Measurements from ENCODE around the gene TIMELESS.
A peak's percentile ranks its signal among the peaks of the same experiment; 100 is the strongest.
"Not testable (repeated sequence)": the region's sequence is repeated elsewhere in the genome, so short reads cannot be mapped to it uniquely, and the experiment has no call there.

The TIMELESS gene, protein sequence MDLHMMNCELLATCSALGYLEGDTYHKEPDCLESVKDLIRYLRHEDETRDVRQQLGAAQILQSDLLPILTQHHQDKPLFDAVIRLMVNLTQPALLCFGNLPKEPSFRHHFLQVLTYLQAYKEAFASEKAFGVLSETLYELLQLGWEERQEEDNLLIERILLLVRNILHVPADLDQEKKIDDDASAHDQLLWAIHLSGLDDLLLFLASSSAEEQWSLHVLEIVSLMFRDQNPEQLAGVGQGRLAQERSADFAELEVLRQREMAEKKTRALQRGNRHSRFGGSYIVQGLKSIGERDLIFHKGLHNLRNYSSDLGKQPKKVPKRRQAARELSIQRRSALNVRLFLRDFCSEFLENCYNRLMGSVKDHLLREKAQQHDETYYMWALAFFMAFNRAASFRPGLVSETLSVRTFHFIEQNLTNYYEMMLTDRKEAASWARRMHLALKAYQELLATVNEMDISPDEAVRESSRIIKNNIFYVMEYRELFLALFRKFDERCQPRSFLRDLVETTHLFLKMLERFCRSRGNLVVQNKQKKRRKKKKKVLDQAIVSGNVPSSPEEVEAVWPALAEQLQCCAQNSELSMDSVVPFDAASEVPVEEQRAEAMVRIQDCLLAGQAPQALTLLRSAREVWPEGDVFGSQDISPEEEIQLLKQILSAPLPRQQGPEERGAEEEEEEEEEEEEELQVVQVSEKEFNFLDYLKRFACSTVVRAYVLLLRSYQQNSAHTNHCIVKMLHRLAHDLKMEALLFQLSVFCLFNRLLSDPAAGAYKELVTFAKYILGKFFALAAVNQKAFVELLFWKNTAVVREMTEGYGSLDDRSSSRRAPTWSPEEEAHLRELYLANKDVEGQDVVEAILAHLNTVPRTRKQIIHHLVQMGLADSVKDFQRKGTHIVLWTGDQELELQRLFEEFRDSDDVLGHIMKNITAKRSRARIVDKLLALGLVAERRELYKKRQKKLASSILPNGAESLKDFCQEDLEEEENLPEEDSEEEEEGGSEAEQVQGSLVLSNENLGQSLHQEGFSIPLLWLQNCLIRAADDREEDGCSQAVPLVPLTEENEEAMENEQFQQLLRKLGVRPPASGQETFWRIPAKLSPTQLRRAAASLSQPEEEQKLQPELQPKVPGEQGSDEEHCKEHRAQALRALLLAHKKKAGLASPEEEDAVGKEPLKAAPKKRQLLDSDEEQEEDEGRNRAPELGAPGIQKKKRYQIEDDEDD

DNA sequence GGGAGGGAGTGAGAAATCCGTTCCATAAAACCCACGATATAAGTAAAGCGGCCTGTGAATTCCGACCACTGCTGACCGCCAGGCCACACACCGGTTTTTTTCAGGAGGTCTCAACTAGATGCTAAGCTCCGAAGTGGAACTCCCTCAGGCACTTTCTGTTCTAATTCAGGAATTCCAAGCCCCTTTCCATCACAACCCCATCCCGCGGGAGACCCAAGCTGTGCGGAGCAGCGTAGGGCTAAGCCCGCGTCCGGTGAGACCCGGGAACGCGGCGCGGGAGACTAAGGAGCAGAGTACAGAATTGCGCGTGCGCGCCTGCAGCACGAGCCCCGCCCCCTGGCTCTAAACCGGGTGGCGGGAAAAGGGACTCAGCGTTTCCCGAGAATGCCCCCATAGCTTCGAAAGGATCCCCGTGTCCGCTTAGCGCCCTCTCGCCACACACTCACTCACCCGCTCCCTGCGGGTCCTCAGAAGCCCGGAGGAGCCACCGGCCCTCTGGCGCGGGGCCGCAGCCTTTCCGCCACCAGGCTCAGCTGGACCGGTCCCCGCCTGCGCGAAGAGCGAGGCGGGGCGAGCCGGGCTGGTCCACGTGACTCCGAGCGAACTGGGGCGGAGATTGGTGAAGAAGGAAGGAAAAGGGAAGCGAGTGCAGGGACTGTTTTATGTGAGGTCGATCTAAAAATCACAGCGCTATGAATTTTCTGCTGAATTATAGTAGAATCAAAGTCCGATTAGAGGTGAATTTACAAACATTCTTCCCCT, at the start of gene TIMELESS:
TSS of gene TIMELESS (minus strand) at position 567 of the 762 bp plus-strand sequence. CDS start 15,256 bp downstream, outside the sequence.
- DNase-seq = peak; percentile 90 to 99

DNA sequence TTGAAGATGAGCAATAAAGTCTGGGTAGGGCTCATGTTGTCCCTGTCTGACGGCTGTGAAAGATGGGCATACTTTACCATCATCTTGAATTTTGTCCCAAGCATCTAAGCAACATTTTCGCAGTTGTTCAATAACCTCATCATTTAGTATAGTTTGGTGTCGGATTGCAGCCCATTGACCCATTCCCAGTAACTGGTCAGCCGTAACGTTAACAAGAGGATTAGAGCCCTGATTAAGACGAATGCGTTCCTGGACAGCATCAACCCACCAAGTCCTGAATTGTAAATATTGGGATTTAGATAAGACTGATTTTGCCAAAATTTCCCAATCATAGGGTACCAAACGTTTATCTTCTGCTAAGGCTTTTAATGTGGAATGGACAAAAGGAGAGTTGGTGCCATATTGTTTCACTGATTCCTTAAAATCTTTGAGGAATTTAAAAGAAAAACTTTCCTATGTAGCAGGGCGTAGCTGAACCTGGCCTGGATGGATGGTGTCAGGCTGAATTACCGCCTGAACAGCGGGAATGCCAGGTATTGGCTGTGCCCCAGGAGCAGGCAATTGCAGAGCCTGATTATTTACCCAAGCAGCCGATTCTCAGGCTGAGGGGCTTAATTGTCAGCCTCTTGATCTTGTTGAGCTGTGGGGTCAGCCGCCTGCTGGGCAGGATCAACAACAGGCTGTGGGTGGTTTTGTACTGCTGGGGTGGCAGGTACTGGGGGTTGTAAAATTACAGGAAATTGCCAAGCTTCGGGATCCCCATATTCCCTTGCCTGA, 49.1 kb upstream of the TIMELESS start:
- DNase-seq = not testable (repeated sequence)

DNA sequence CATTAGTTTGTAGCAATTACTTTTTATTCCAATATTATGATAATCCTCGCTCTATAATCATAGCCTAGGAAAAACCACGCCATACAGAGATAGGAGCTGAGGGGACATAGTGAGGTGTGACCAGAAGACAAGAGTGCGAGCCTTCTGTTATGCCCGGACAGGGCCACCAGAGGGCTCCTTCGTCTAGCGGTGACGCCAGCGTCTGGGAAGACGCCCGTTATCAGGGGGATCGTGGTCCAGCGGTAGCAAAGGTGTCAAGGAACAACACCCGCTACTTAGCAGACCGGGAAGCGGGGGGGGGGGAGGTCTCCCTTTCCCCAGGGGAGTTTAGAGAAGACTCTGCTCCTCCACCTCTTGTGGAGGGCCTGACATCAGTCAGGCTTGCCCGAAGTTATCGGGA, 47.5 kb upstream of the TIMELESS start:
- peak in 1 of 2 donors; percentile 3 for DNase-seq

DNA sequence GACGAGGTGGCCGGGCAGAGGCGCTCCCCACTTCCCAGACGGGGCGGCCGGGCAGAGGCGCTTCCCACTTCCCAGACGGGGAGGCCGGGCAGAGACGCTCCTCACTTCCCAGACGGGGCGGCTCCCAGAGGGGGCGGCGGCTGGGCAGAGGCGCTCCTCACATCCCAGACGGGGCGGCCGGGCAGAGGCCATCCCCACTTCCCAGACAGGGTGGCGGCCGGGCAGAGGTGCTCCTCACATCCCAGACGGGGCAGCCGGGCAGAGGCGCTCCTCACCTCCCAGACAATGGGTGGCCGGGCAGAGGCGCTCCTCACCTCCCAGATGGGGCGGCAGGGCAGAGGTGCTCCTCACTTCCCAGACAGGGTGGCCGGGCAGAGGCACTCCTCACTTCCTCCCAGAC, 45.3 kb upstream of the TIMELESS start:
- not testable (repeated sequence) for DNase-seq

DNA sequence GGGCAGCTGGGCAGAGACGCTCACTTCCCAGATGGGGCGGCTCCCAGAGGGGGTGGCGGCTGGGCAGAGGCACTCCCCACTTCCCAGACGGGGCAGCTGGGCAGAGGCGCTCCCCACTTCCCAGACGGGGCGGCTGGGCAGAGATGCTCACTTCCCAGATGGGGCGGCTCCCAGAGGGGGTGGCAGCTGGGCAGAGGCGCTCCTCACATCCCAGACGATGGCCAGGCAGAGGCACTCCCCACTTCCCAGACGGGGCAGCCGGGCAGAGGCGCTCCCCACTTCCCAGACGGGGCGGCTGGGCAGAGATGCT, 44.8 kb upstream of the TIMELESS start:
- not testable (repeated sequence) for DNase-seq

DNA sequence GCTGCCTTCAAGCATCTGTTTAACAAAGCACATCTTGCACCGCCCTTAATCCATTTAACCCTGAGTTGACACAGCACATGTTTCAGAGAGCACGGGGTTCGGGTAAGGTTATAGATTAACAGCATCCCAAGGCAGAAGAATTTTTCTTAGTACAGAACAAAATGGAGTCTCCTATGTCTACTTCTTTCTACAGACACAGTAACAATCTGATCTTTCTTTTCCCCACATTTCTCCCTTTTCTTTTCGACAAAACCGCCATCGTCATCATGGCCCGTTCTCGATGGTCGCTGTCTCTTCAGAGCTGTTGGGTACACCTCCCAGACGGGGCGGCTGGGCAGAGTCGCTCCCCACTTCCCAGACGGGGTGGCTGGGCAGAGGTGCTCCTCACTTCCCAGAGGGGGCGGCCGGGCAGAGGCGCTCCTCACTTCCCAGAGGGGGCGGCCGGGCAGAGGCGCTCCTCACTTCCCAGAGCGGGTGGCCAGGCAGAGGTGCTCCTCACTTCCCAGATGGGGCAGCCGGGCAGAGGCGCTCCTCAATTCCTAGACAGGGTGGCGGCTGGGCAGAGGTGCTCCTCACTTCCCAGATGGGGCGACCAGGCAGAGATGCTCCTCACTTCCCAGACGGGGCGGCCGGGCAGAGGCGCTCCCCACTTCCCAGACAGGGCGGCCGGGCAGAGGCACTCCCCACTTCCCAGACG, 44.3 kb upstream of the TIMELESS start:
- DNase-seq = not testable (repeated sequence)

DNA sequence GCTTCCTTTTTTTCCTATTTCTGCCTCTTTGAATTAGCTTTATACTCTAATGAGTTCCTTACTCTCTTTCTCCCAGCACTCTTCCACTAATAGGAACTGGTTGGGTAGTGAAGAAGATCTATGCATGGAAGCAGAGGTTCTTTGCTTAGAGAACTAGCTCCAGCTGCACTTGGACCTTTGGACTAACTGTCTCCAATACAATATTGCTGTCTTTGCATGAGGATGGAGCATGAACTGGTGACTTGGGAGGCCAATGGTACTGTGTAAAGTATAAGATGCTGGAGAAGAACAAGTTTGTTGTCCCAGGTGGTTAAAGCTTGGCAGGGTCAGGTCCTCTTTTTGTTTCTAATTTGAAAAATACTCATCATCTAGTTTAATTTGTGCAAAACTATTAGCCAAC, 41.1 kb upstream of the TIMELESS start:
- DNase-seq = no peak

DNA sequence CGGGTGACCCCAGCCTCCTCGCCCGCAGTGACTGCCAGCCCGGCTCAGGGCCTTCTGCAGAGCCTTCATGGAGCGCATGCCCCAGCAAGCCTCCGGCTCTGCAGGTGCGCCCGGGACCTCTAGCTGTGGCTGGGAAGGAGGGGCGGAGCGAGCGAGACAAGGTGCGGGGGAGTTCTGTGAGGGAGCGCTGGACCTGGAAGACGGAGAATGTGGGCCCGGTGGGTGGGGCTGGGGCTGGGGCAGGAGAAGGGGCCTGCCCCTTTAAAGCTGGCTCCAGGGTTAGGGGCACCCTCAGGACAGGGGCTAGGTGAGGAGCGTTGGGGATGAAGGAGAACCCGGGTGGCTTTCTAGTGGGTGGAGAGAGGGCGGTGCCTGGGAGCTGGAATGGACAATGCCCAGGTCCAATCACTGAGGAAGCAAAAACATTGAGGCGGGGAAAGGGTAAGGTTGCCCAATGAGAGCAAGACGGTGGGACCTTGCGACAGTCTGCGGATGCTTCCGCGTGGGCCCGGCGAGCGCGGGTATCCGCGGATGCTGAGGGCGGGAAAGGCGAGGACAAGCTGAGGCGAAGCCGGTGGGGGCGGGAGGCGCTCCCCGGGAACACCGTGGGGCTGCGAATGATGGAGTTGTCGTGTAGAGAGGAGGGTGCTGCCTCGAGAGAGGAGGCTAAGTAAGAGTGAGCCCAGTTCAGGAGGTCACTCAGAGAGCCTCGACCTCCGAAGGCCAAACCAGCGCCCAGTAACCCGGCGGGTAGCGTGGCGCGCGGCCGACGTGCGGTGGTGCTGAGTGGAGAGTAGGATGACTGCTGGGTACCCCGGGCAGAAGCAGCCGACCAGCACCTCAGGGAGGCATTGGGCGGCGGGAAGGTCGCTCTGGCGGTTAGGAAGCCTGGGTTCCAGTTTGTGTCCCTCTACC, 39.1 kb upstream of the TIMELESS start, which contains the start of gene GLS2:
TSS of gene GLS2 (minus strand) at position 121 of the 915 bp plus-strand sequence. CDS start at position 78, 43 bp downstream.
- DNase-seq = peak in 1 of 2 donors; percentile 18

DNA sequence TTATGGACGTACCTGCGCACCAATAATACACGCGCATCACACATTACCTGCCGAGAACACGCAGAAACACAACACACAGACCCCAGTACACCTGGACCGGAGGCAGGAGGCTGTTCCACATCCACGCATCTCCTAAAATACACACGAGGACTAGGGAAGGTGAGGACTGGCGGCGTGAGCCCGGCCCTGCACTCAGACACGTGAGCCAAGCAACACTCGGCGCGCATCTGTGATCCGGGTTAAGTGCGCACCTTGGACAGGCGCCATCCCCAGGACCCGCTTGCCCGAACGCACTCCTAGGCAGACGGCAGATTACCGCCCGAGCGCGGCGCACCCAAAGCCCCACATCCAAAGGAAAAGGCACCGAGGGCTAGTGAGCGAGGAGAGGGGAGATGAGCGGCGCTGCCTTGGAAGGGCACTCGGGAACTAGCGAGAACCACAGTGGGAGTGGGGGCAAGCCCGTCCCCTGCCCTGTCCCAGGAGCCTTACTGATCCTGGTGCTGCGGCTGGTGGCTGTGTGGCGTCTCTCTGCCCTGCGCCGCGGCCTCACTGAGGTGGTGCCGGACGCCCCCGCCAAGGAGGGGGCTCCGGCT, 38.3 kb upstream of the TIMELESS start:
- no peak for DNase-seq

DNA sequence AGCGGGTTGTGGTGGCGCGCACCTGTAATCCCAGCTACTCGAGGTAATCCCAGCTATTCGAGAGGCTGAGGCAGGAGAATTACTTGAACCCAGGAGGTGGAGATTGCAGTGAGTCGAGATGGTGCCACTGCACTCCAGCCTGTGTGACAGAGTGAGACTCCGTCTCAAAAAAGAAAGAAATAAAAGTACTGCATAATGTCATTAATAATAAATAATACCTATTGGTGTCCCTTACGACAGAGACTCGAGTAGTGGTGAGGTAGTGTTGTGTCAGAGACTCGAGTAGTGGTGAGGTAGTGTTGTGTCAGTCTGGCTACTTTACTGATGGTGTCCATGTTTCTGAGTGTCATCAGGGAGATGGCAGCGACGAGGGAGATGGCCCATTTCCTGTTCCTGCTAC, 37.5 kb upstream of the TIMELESS start:
- DNase-seq = no peak

DNA sequence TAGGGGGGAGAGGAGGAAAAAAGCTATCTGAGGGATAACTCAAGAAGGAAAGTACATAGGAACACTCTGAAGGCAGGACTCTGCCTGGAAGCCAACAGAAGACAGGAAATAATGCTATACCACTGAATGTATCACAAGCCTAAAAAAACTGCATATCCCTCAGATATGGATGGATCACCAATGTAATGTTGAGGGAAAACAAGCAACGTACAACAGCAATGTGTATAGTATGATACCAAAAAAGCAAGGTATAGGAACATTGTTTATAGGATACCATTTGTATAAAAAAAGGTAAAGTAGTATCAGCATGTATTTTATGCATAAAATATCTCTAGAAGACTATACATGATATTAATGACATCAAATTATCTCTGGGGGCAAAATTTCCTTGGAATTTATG, 35.3 kb upstream of the TIMELESS start:
- no peak for DNase-seq

DNA sequence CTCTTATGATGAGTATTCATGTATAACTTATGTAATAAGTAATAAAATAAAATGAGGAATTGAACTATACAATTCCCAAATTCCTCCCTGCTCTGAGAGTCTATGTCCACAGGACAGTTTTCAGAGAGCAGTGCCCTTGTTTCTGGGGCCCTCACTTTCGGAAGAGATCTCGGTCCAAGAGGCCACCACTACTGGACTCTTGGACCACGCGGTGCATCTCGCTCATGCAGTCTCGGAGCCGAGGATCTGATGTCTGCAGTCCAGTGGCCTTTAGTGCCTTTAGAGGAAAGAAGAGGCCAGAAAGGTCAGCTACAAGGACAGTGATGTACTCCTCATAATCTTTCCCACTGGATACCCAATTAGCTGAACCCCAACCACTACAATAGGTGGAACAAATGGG, 30.4 kb upstream of the TIMELESS start:
- no peak for DNase-seq

DNA sequence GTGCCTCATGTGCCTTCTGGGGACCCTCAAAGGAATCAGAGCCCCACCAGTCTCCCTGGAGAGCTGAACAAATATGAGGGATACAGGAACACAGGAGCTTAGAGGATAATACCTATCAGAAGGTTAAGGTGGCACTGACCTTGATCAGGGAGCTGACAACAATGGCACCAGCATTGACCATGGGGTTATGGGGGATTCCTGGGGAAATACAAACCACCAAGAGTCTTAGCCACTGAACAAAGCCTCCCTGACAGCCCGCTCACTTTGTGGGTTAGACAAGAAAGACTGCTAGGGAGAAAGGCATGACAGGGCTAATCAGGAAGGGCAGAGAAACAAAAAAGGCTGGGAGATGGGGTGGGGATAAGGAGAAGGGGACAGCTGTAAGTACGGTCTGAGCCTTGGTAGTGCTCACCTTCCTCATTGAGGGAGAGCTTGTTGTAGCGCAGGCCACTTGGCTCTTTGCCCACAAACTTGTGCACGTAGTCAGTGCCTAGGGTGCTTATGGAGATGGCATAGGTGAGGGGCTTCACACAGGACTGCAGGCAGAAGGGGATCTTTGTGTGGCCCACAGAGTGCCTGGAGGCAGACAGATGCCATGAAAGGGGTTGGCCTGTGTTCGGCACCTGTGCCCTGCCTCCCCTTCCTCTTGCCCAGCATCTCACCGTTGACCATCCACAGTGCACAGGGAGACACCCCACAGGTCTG, 28.4 kb upstream of the TIMELESS start:
- no peak for DNase-seq

DNA sequence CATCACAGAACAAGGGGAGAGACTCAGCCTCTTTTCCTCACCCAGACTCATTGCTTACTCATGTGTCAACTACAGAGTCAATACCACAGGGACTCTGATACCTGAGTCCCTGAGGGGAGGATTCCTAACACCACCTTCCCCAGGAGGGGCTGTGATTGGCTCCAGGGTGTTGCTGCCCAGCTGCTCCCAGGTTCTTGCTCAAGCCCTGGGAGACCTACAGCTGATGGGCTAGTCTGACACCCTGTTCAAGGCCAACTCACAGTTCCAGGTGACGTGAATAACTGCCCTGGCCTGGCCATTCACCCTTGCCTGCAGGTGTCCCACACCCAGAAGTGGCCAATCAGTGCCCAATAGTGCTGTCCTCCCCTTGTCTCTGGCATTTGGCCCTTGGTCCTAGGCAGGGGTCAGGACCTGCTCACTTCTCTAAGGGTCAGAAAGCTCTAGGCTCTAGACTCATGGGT, 27.8 kb upstream of the TIMELESS start:
- no peak for DNase-seq

DNA sequence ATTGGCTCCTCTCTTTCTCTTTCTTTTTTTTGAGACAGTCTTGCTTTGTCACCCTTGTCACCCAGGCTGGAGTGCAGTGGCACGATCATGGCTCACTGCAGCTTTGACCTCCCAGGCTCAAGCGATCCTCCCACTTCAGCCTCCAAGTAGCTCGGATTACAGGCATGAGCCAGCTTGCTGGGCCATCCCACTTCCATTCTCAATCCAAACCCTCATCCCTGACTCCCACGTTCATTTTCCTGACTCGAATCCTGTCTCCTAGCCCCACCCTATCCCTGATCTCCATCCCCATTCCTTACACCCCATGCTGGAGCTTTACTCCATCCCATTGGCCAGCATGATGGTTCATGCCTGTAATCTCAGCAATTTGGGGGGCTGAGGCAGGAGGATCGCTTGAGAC, 26.9 kb upstream of the TIMELESS start:
- DNase-seq = no peak

DNA sequence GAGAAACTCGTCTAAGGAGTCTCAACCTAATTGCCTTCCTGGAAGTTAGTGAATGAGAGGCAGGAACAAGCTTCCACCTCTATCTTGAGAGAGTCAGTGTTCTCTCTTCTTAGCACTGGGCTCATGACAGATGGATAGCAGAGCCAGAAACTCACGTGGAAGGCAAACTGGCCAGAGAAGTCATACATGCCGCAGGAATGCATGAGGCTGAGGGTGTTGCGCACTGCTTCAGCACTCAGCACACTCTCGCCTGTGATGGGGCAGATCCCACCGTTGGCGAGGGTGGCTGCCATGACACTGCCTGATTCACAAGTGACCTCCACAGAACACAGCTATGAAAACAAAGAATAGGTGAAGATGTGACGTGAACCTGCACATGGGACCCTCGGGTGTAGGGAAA, 25.2 kb upstream of the TIMELESS start:
- no peak for DNase-seq

DNA sequence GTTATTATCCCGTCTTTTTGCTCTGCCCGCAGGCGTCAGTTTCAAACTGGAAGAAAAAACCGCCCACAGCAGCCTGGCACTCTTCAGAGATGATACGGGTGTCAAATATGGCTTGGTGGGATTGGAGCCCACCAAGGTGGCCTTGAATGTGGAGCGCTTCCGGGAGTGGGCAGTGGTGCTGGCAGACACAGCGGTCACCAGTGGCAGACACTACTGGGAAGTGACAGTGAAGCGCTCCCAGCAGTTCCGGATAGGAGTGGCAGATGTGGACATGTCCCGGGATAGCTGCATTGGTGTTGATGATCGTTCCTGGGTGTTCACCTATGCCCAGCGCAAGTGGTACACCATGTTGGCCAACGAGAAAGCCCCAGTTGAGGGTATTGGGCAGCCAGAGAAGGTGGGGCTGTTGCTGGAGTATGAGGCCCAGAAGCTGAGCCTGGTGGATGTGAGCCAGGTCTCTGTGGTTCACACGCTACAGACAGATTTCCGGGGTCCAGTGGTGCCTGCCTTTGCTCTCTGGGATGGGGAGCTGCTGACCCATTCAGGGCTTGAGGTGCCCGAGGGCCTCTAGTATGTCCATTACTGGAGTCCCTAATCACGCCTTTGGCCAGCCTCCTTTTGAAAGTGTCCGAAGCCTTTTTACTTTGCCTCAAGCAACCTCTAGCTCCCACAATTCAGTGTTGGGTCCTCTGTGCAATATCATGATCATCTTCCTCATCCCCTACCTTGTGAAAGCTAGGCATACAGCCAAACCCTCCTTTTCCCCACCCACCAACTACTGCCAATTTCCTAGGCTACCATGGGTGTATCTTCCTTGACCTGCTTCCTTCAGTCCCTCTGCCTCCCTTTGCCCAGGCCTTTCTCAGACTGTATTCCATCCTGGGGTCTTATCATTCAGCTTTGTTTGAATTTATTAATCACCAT, 20.0 kb upstream of the TIMELESS start:
- no peak for DNase-seq

Measured in bone marrow (tissue), 2 donors.